IPS-15b (cell line): ENCODE measurements around the gene PPP1R17.

Source experiments
- H3K27me3 ChIP-seq: one replicate; pipeline ENCODE4 v1.6.1; 2013; ENCODE audit warnings: low read length; ENCODE audit not compliant: control insufficient read depth, insufficient read depth
- H3K36me3 ChIP-seq: one replicate; pipeline ENCODE4 v1.6.1; 2013; ENCODE audit warnings: low read length; ENCODE audit not compliant: control insufficient read depth, insufficient read depth
- H3K4me1 ChIP-seq: one replicate; pipeline ENCODE4 v1.6.1; 2013; ENCODE audit warnings: mild to moderate bottlenecking, low read length; ENCODE audit not compliant: control insufficient read depth, insufficient read depth
- H3K4me3 ChIP-seq: one replicate; pipeline ENCODE4 v1.5.1; 2013; ENCODE audit warnings: low read depth, low read length
- H3K9ac ChIP-seq: one replicate; pipeline ENCODE4 v1.6.1; 2013; ENCODE audit warnings: low read depth, mild to moderate bottlenecking, low read length
- H3K9me3 ChIP-seq: one replicate; pipeline ENCODE4 v1.6.1; 2013; ENCODE audit warnings: mild to moderate bottlenecking, low read length; ENCODE audit not compliant: control insufficient read depth, insufficient read depth

PPP1R17 gene

DNA sequence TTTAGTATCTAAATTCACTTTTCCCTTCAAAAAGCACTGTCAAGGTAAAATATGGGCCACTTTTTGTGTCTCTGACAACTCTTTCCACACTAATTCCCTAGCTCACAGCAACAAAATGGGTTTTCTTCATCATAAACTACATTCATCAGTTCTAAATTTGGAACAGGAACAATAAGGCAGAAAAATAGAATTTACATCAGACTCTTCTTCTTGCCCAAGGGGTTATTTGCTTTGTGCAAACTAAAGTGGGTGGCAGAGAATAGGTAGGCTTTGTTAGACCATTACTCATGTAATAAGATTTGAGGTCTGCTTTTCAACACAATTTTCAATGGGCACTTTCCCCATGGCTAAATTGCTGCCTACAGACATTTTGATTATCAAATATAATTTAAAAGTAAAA, 17.6 kb upstream of the PPP1R17 start:
- no peaks in the 10 kb centered on the region for H3K36me3 ChIP-seq
- no peaks in the 10 kb centered on the region for H3K9me3 ChIP-seq
- H3K9ac ChIP-seq = no peak overlapping the region
- no peak overlapping the region for H3K4me3 ChIP-seq
- H3K4me1 ChIP-seq = peaks cover 6% of the 10 kb centered on the region
- H3K27me3 ChIP-seq = no peaks in the 10 kb centered on the region

DNA sequence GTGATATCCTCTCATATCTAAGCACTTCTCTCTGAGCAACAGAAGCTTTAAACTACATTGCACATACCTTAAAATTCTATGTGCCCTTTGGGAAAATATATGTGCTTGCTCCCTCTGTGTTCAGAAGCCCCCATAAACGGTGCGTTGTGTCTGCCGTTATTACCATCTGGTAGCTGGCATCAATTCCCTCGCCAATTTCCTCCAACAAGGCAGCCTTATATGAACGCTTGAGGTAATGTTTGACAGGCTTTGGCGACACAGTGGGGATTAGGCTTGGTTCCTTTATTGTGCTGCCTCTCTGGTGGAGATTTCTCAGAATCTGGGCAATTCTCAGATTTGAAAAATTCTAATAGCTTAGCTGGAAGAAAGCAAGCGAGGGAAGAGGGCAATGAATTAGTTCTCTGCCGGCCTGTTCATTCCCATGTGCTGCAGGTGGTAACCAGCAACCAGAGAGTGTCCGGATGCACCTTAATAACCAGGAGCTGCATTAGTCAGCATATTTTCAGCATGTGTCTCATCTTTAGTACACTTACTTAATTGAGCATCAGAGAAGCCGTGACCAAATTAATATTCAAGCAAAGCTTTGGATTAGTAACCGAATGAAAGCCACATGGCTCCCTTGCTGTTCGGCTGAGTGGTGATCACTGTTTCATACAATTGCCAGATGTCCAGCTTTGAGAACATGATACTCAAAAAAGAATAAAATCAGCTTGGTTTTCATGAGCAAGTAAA, 7.3 kb upstream of the PPP1R17 start:
- Histone ChIP-seq H3K27me3 (no peaks in the 10 kb centered on the region), H3K9ac (no peak overlapping the region)

DNA sequence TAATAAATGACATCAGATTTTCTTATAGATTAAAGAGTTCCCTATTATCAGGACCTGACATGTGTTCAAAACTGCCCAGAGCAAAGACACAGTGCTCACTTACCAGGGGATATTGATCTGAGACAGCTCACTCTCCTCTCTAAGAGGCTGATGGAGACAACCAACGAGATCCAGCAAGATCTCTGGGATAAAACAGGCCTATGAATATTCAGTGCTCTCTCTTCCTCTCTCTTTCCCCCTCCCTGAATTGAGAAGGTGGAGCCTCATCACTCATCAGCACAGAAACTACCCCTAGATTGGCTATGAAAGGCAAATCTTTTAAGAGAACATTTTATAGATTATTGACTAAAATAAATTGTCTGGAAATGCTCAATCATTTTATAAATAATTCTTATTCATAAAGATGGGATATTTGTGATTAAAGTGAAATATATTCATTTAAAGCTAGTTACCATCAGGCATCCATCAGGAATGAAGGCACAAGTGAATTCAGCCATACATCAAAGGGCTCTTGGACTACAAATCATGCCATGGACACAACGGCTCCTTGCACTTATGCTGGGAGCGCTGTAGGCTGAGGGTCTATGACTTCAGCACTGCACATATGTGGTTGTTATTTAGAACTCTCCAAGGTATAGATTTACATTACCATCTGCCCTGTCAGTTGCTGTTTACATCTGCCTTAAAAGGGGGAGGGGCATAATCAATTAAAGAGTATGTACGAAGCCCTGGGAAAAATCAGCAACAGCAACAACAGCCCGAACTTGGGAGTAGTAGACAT, 3.4 kb upstream of the PPP1R17 start:
- H3K27me3 ChIP-seq = no peaks in the 10 kb centered on the region
- H3K9me3 ChIP-seq = no peaks in the 10 kb centered on the region
- peaks cover 13% of the 10 kb centered on the region for H3K4me1 ChIP-seq
- H3K9ac ChIP-seq = no peak overlapping the region
- no peak overlapping the region for H3K4me3 ChIP-seq
- no peaks in the 10 kb centered on the region for H3K36me3 ChIP-seq

More for the DNA sequence above, 7.3 kb upstream of the PPP1R17 start:
- H3K36me3 ChIP-seq = no peaks in the 10 kb centered on the region
- no peak overlapping the region for H3K4me3 ChIP-seq
- no peaks in the 10 kb centered on the region for H3K9me3 ChIP-seq
- no peaks in the 10 kb centered on the region for H3K4me1 ChIP-seq

DNA sequence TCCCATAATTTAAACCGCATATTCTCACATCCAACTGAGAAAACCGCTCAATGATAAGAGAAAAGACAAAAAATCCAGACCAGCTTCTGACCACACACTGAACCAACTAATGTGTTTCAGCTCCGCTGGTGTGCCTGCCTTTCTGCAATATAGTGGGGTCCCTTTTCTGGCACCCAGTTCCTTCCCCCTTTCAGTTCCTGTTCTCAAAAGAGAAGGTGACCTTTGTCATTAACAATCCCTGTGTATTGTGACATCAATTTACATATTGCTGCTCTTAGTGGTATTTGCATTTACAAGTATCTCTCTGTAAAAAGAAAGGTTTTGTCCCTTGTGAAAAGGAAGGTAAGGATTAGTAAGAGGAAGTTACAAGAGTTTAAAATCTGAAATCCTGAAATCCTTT, 1.4 kb downstream of the PPP1R17 start:
- Histone ChIP-seq H3K4me3 (no peak overlapping the region), H3K4me1 (peaks cover 28% of the 10 kb centered on the region), H3K36me3 (no peaks in the 10 kb centered on the region), H3K27me3 (no peaks in the 10 kb centered on the region), H3K9me3 (no peaks in the 10 kb centered on the region), H3K9ac (no peak overlapping the region)

DNA sequence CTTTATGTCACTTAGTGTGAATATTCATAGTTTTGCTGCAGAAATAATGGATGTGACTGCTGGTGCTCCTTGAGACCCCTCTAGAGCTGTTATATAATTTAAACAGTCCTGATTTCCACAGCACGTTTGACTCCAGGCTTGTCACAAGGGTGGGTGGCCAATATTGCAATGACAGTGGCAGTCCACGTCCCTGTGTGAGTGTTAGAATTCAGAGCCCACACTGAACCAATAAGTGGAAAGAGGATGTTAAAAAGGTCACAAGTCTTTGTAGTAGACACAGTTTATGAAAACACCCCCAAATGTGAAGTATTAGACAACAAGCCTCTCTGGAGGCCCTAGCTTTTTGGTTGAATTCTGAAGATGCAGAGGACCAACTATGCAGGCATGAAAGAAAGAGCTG, 2.0 kb downstream of the PPP1R17 start:
- Histone ChIP-seq H3K9ac (no peak overlapping the region), H3K36me3 (no peaks in the 10 kb centered on the region), H3K4me1 (peaks cover 28% of the 10 kb centered on the region), H3K27me3 (no peaks in the 10 kb centered on the region), H3K4me3 (no peak overlapping the region), H3K9me3 (no peaks in the 10 kb centered on the region)

DNA sequence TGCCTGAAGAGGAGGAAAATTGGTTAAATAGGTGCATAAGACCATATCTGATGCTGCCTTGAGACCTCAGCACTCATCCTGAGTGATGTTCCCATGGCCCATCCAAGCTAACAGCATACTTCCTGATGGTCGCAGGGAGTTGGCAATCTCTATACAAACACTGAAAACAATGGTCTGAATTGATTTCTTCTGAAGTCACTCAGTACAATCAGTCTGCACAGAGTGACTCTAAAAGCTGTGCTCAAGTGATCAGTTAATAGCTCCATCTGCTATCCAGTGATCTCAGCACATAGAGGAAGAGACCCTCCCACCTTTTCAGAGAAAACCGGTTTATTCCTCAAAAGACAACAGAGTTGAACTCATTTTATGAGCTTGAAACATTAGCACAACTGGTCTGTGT, 3.9 kb downstream of the PPP1R17 start:
- peaks cover 28% of the 10 kb centered on the region for H3K4me1 ChIP-seq
- no peak overlapping the region for H3K9ac ChIP-seq
- no peaks in the 10 kb centered on the region for H3K36me3 ChIP-seq
- H3K9me3 ChIP-seq = no peaks in the 10 kb centered on the region
- H3K4me3 ChIP-seq = no peak overlapping the region
- no peaks in the 10 kb centered on the region for H3K27me3 ChIP-seq

DNA sequence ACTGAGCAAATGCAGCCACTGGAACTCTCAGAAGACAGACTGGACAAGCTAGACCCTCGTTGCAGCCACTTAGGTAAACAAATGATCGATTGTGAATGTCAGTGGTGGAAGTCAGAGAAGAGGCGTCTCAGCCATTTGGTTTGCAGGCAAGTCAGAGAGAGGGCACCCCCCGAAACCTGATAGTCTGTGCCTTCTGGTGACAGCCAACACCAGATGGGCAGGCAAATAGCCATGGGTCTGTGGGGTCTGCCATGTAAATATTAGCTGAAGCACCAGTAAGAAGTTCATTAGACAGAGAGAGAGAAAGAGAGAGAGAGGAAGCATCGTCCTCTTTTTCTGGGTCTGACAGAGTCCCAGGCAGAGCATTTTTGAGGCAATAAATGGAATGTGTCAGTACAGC, 5.4 kb downstream of the PPP1R17 start:
- Histone ChIP-seq H3K9ac (no peak overlapping the region), H3K4me1 (peaks cover 25% of the 10 kb centered on the region), H3K4me3 (no peak overlapping the region), H3K36me3 (no peaks in the 10 kb centered on the region), H3K27me3 (no peaks in the 10 kb centered on the region), H3K9me3 (no peaks in the 10 kb centered on the region)

DNA sequence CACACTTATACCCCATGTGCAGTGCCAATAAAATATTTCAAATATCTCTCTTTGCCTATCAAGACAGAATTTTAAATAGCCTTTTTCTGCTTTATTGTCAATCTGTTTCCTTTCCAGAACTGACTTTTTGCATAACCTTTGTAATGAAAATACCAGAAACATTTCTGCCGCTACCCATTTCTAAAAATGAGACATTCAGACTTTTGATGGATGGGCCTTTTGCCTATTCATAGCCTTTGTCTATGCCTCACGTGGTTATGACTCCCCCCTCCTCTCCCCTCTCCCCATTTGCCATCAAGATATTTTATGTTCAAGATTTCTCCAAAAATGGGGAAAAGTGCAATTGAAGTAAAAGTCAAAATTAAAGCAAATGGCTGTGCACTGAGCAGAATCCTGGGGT, 5.9 kb downstream of the PPP1R17 start:
- Histone ChIP-seq H3K36me3 (no peaks in the 10 kb centered on the region), H3K4me1 (peaks cover 21% of the 10 kb centered on the region), H3K4me3 (no peak overlapping the region), H3K27me3 (no peaks in the 10 kb centered on the region), H3K9me3 (no peaks in the 10 kb centered on the region), H3K9ac (no peak overlapping the region)

DNA sequence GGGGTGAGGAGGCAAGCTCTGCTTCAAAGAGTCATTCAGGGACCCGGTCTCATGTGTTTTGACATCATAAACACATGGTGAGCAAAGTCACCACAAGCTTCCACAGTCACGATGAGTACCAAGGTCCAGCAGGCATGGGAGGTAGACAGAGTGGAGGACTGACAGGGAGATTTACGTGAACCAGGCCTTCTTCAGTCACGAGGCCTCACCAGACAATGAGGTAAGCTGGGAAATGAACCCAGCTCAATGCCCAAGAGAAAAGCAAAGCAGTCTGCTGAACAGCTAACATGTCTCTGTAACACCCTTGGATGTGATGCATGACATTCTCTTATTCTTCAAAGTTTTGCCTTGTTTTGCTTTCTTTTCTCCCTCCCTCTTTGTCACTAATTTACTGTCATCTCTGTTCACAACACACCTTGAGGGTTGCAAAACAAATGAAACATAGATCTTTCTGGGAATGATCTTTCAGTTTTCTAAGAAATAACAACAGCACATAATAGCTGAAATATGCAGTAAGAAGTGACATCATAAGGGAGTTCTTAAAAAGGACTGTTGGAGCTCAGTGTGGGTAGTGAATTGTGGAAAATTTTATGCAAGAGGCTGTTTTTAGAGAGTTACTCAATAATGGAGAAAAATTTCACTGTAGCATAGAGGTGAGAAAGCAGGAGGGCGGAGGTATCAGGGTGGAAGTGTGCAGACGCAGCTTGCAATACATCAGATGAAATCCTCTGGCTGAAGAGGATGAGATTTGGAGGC, 9.0 kb downstream of the PPP1R17 start:
- H3K27me3 ChIP-seq = no peaks in the 10 kb centered on the region
- no peak overlapping the region for H3K4me3 ChIP-seq
- no peaks in the 10 kb centered on the region for H3K9me3 ChIP-seq
- H3K9ac ChIP-seq = no peak overlapping the region
- no peaks in the 10 kb centered on the region for H3K4me1 ChIP-seq
- no peaks in the 10 kb centered on the region for H3K36me3 ChIP-seq

DNA sequence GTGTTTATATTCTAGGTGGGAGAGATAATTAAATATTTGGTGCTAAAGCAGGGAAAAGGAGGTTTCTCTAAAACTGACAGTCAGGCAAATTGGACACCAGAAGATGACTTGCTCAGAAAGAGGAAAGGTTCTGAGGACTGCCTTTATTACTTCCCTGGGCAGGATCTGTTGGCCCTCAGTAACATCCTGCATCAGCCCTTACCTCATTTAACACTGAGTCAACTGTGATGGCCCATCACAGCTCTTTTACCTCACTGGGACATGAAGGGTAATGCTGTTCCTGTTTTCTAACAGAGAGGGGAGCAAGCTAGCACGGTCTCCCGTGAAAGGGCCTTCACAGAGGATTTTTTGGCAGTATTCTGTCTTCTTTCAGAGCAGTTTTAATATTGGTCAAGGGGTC, 12.0 kb downstream of the PPP1R17 start:
- H3K4me1 ChIP-seq = no peaks in the 10 kb centered on the region
- no peak overlapping the region for H3K4me3 ChIP-seq
- H3K9me3 ChIP-seq = no peaks in the 10 kb centered on the region
- H3K9ac ChIP-seq = no peak overlapping the region
- no peaks in the 10 kb centered on the region for H3K27me3 ChIP-seq
- no peaks in the 10 kb centered on the region for H3K36me3 ChIP-seq

DNA sequence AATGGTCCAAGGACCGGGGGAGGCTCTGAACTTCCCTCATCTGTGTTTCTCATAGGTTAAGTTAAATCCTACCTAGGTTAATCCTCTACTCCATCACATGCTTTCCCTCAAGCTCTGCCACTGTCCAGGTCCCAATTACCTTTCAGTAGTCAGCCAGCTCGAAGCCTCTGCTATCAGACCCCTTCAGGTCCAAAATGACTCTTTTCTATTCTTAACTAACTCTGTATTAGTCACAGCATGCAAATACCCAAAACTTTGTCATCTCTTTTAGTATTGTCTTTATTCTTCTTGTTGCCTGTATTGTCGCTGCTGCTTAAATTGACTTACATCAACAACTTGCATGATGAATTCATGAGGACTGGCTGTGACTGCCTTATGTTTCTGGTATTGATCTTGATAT, 15.3 kb downstream of the PPP1R17 start:
- Histone ChIP-seq H3K27me3 (peaks cover under 1% of the 10 kb centered on the region), H3K9ac (no peak overlapping the region), H3K4me1 (no peaks in the 10 kb centered on the region), H3K4me3 (no peak overlapping the region), H3K36me3 (no peaks in the 10 kb centered on the region), H3K9me3 (no peaks in the 10 kb centered on the region)
